GM12878 (cell line): Measurements from ENCODE around the gene ENTPD6. TPM values are rescaled to one million over a fixed set of nuclear protein-coding genes. Genes with fewer than 3 reads are reported as not detected.

Experiments used
- ATAC-seq: fragments of 200-7000 bp; cut with Tn5 transposase; 3 replicates; pipeline ENCODE4 v1.9.1; 2020; ENCODE audit warnings: mild to moderate bottlenecking, moderate library complexity
- BruUV-seq: library from RNA; stranded (reverse); fragments of 400-500 nt; replicated peaks from 2 replicates; lab custom pipeline; 2021; lab: Mats Ljungman, UMichigan
- CTCF ChIA-PET: fragments of 300-600 bp; sonication (Branson Sonifier 250); formaldehyde crosslinking; extraction: SDS; loops from one replicate; lab custom pipeline; 2021; ENCODE audit warnings: inconsistent platforms; lab: Yijun Ruan, JAX
- POLR2A ChIA-PET: fragments of 350-600 bp; formaldehyde crosslinking; extraction: SDS; loops from one replicate; lab custom pipeline; 2021; ENCODE audit warnings: inconsistent platforms; lab: Charles Lee
- RAD21 ChIA-PET: fragments of 300-600 bp; sonication (Branson Sonifier 250); formaldehyde crosslinking; loops from one replicate; lab custom pipeline; 2023; ENCODE audit warnings: antibody characterized with exemption; ENCODE audit not compliant: unreplicated experiment; lab: Charles Lee
- SMC1A ChIA-PET: fragments of 300-600 bp; sonication (Branson Sonifier 250); formaldehyde crosslinking; loops from one replicate; lab custom pipeline; 2023; ENCODE audit not compliant: unreplicated experiment, uncharacterized antibody; lab: Charles Lee
- DNase-seq: peaks from one replicate; pipeline ENCODE4 v3.0.0-alpha.2; 2011; ENCODE audit warnings: low read depth, low spot score
- FAIRE-seq: peaks from 3 replicates; lab custom pipeline; 2011; peaks lifted over from hg19 to GRCh38; lab: Jason Lieb, UNC
- H2AFZ ChIP-seq: 2 replicates; pipeline ENCODE4 v1.6.0; 2011; ENCODE audit warnings: low read depth, low read length, control low read depth; ENCODE audit not compliant: control insufficient read depth
- H3K27ac ChIP-seq: 2 replicates; pipeline ENCODE4 v1.5.1; 2011; ENCODE audit warnings: control low read depth; ENCODE audit not compliant: control insufficient read depth, insufficient read depth
- H3K27me3 ChIP-seq, 2 experiments: replicated peaks in 1 of 2; 2 replicates each; pipeline versions ENCODE4 v1.6.0 to v1.6.1; 2011; ENCODE audit warnings: low read length in 1 of 2; ENCODE audit not compliant: control insufficient read depth in 2 of 2, insufficient read depth in 2 of 2
- H3K36me3 ChIP-seq, 2 experiments: 2 replicates each; pipeline ENCODE4 v1.5.1; 2011; ENCODE audit warnings: low read length in 1 of 2; ENCODE audit not compliant: control insufficient read depth in 2 of 2, insufficient read depth in 2 of 2
- H3K4me1 ChIP-seq: 2 replicates; pipeline ENCODE4 v1.6.1; 2011; ENCODE audit warnings: mild to moderate bottlenecking, low read length, moderate library complexity, mixed read lengths; ENCODE audit not compliant: control insufficient read depth, insufficient read depth
- H3K4me2 ChIP-seq: 2 replicates; pipeline ENCODE4 v1.6.0; 2011; ENCODE audit warnings: control low read depth; ENCODE audit not compliant: control insufficient read depth, insufficient read depth
- H3K4me3 ChIP-seq: fragments of 200-600 bp; sonication (generic); 2 replicates; pipeline ENCODE4 v1.5.1; 2016
- H3K79me2 ChIP-seq: 2 replicates; pipeline ENCODE4 v1.6.0; 2011; ENCODE audit warnings: low read length; ENCODE audit not compliant: control insufficient read depth, insufficient read depth
- H3K9ac ChIP-seq: 2 replicates; pipeline ENCODE4 v1.8.0; 2011; ENCODE audit warnings: low read length, control low read depth, mixed read lengths; ENCODE audit not compliant: control insufficient read depth, insufficient read depth
- H3K9me3 ChIP-seq: replicated peaks from 3 replicates; pipeline ENCODE4 v1.5.1; 2011; ENCODE audit warnings: mild to moderate bottlenecking, low read length; ENCODE audit not compliant: control insufficient read depth, insufficient read depth
- H4K20me1 ChIP-seq: 2 replicates; pipeline ENCODE4 v1.6.0; 2011; ENCODE audit not compliant: control insufficient read depth, insufficient read depth
- ATF3 ChIP-seq: IDR thresholded peaks from 2 replicates; pipeline ENCODE4 v1.6.1; 2011; ENCODE audit warnings: low read depth, mild to moderate bottlenecking, low read length, moderate library complexity, borderline replicate concordance; ENCODE audit errors: extremely low read depth
- CEBPB ChIP-seq, 2 experiments: fragments of 150-350 bp in 1 of 2; IDR thresholded peaks; 2 replicates each; pipeline ENCODE4 v1.6.1; 2012 to 2014; ENCODE audit warnings: low read depth in 2 of 2, low read length in 2 of 2, borderline replicate concordance in 1 of 2, inconsistent platforms in 1 of 2
- DPF2 ChIP-seq: fragments of 450-650 bp; IDR thresholded peaks from 2 replicates; pipeline ENCODE4 v1.6.1; 2017; ENCODE audit warnings: mild to moderate bottlenecking
- E2F4 ChIP-seq: IDR thresholded peaks from 2 replicates; pipeline ENCODE4 v1.6.1; 2012; ENCODE audit warnings: low read depth, low read length, improper control_type of control experiment
- ETV6 ChIP-seq, 2 experiments: fragments of 450-650 bp in 1 of 2; IDR thresholded peaks in 1 of 2; conservative IDR thresholded peaks in 1 of 2; 2 replicates each; pipeline ENCODE4 v1.6.1; 2014; ENCODE audit warnings: antibody characterized with exemption in 1 of 2, borderline replicate concordance in 1 of 2, low read depth in 1 of 2, mild to moderate bottlenecking in 1 of 2, moderate library complexity in 1 of 2
- FOS ChIP-seq: IDR thresholded peaks from 3 replicates; pipeline ENCODE4 v1.6.1; 2011; ENCODE audit warnings: borderline replicate concordance; ENCODE audit not compliant: insufficient read length; ENCODE audit errors: extremely low read depth
- GABPA ChIP-seq: IDR thresholded peaks from 2 replicates; pipeline ENCODE4 v1.6.1; 2014; ENCODE audit warnings: antibody characterized with exemption, low read depth, mild to moderate bottlenecking, inconsistent platforms
- IRF4 ChIP-seq: IDR thresholded peaks from 2 replicates; pipeline ENCODE4 v1.6.1; 2011; ENCODE audit warnings: low read depth, low read length
- IRF5 ChIP-seq: fragments of 450-650 bp; IDR thresholded peaks from 2 replicates; pipeline ENCODE4 v1.6.1; 2017; ENCODE audit warnings: borderline replicate concordance
- KLF5 ChIP-seq: fragments of 450-650 bp; IDR thresholded peaks from 2 replicates; pipeline ENCODE4 v1.6.1; 2014; ENCODE audit warnings: mild to moderate bottlenecking; ENCODE audit not compliant: partially characterized antibody
- LARP7 ChIP-seq: fragments of 450-650 bp; IDR thresholded peaks from 2 replicates; pipeline ENCODE4 v1.6.1; 2017; ENCODE audit warnings: mild to moderate bottlenecking
- MLLT1 ChIP-seq: fragments of 450-650 bp; IDR thresholded peaks from 2 replicates; pipeline ENCODE4 v1.6.1; 2016; ENCODE audit warnings: mild to moderate bottlenecking
- MTA3 ChIP-seq: IDR thresholded peaks from 2 replicates; pipeline ENCODE4 v1.6.1; 2012; ENCODE audit warnings: low read length, inconsistent platforms, borderline replicate concordance
- RAD51 ChIP-seq: fragments of 450-650 bp; IDR thresholded peaks from 2 replicates; pipeline ENCODE4 v1.6.1; 2016; ENCODE audit warnings: moderate library complexity, mild to moderate bottlenecking, inconsistent platforms
- RUNX3 ChIP-seq: IDR thresholded peaks from 2 replicates; pipeline ENCODE4 v1.6.1; 2012; ENCODE audit warnings: low read length, inconsistent platforms
- SIX5 ChIP-seq: IDR thresholded peaks from 2 replicates; pipeline ENCODE4 v1.6.1; 2011; ENCODE audit warnings: mild to moderate bottlenecking, low read depth, low read length, moderate library complexity; ENCODE audit not compliant: severe bottlenecking
- TAF1 ChIP-seq: IDR thresholded peaks from 2 replicates; pipeline ENCODE4 v1.6.1; 2011; ENCODE audit warnings: mild to moderate bottlenecking, low read depth, low read length, borderline replicate concordance
- WRNIP1 ChIP-seq: IDR thresholded peaks from 2 replicates; pipeline ENCODE4 v1.6.1; 2011; ENCODE audit warnings: low read depth, low read length, improper control_type of control experiment, borderline replicate concordance
- ZNF384 ChIP-seq: IDR thresholded peaks from 2 replicates; pipeline ENCODE4 v1.6.1; 2012; ENCODE audit warnings: low read depth, mild to moderate bottlenecking, low read length, improper control_type of control experiment, borderline replicate concordance
- WGBS: methylation state at CpG from one replicate; pipeline ENCODE4 v1.1.6; 2016; ENCODE audit warnings: low lambda C conversion rate; ENCODE audit not compliant: insufficient replicate concordance, insufficient coverage; ENCODE audit errors: missing lambda C conversion rate; 5-methylcytosine and 5-hydroxymethylcytosine counted together
- in situ Hi-C: fragments of 300-500 bp; cut with MboI; formaldehyde crosslinking; loops from 9 replicates; pipeline ENCODE4 v1.14.3; 2018; ENCODE audit warnings: mixed read lengths
- intact Hi-C: fragments of 100-400 bp; cut with micrococcal nuclease; formaldehyde crosslinking; loops from one replicate; pipeline ENCODE4 v1.14.2; 2022; ENCODE audit not compliant: unreplicated experiment
- polyA plus RNA-seq, 11 experiments: library from polyadenylated mRNA; depleted of rRNA in 4 of 11; unstranded in 6 of 11; stranded (reverse) in 5 of 11; fragments of >200 nt; fragmentation: Nextera tagmentation in 4 of 11; fragmentation: Illumina TruSeq in 1 of 11; extraction: Ambion mirVana in 4 of 11; extraction: Trizol in 1 of 11; gene quantifications; 1 replicate in 1 of 11; 2 replicates in 10 of 11; pipeline versions ENCODE4 v1.2.1 to v1.2.3, GENCODE V29; 2011 to 2016; ENCODE audit warnings: inconsistent platforms in 2 of 11, missing spikeins in 2 of 11, low read depth in 1 of 11
- total RNA-seq, 4 experiments: library from RNA; depleted of rRNA in 3 of 4; stranded (reverse); fragments of >200 nt in 3 of 4; fragmentation: Illumina TruSeq in 1 of 4; extraction: Trizol in 1 of 4; gene quantifications; 2 replicates each; pipeline versions ENCODE4 v1.2.1 to v1.2.3, GENCODE V29; 2013 to 2021

Gene ENTPD6
- total and polyA plus RNA-seq, 10 of the 15 experiments (the other 5 are each of a cell fraction or from before 2014, with no cell fraction given) = 0.53 to 45.4 (median 31.1) TPM

- DNase-seq = no peak
- 0 out of 2 replicates have a peak, but pooled peaks cover 2% of the 10 kb centered on the region for H4K20me1 ChIP-seq
- H3K9me3 ChIP-seq = no peaks in the 10 kb centered on the region
- no peak overlapping the region for H3K4me3 ChIP-seq
- ChIA-PET RAD21 (no interaction called here), POLR2A (no interaction called here), CTCF (no interaction called here), SMC1A (no interaction called here)
- no peak overlapping the region for H3K4me2 ChIP-seq
- 43% methylated on average over 15 of the region's 15 CpGs for whole genome bisulfite sequencing
- in situ Hi-C loops = no loop called here
- ATAC-seq = no peak
- no peak for FAIRE-seq
- intact Hi-C loops = no loop called here
- no TSS peak for BruUV-seq
- H3K9ac ChIP-seq = no peak overlapping the region
- H3K4me1 ChIP-seq = no peaks in the 10 kb centered on the region; the same call in 1 of the 2 replicates
- H3K36me3 ChIP-seq = no peaks in the 10 kb centered on the region
- H3K27me3 ChIP-seq = no peaks in the 10 kb centered on the region
- H3K79me2 ChIP-seq = no peaks in the 10 kb centered on the region
- no peak overlapping the region for H2AFZ ChIP-seq
- no peak overlapping the region for H3K27ac ChIP-seq
- no peak for TF ChIP-seq IRF5
- no peak for TF ChIP-seq CEBPB (IDR thresholded peaks at IDR 0.05; ENCODE audit: borderline replicate concordance in 1 of 2, low read depth in 2 of 2, low read length in 2 of 2)
- TF ChIP-seq MTA3 = no peak
- no peak for TF ChIP-seq RAD51
- TF ChIP-seq KLF5 = no peak
- TF ChIP-seq DPF2 = no peak
- TF ChIP-seq IRF4 = no peak
- no peak for TF ChIP-seq MLLT1
- no peak for TF ChIP-seq RUNX3
- no peak for TF ChIP-seq LARP7
- no peak for TF ChIP-seq SIX5
- no peak for TF ChIP-seq ATF3
- no peak for TF ChIP-seq GABPA
- TF ChIP-seq ETV6 (conservative IDR thresholded peaks at IDR 0.05 in 1 of 2, IDR thresholded peaks at IDR 0.05 in 1 of 2; ENCODE audit: borderline replicate concordance in 1 of 2, low read depth in 1 of 2) = no peak
- no peak for TF ChIP-seq ZNF384
- TF ChIP-seq WRNIP1 = no peak
- no peak for TF ChIP-seq TAF1
- TF ChIP-seq E2F4 = no peak
- TF ChIP-seq FOS = no peak
Observed at GRCh38 chr20:25236450-25237304, 41.2 kb downstream of the ENTPD6 start.
